Prostate gland (tissue), 2 donors: ENCODE data around the gene MED12L. TPM values are rescaled to one million over a fixed set of nuclear protein-coding genes. Genes with fewer than 3 reads are reported as not detected.

Source experiments
- DNase-seq: peaks from one replicate; pipeline ENCODE4 v3.0.0-alpha.2; 2019; ENCODE audit warnings: low spot score
- H3K27ac ChIP-seq, 2 donors: fragments of 200-600 bp; sonication (generic); 2 replicates each; pipeline ENCODE4 v1.5.1; 2017 to 2019
- H3K27me3 ChIP-seq: fragments of 200-600 bp; sonication (generic); replicated peaks from 2 replicates; pipeline ENCODE4 v1.5.1; 2019; ENCODE audit not compliant: insufficient read depth
- H3K36me3 ChIP-seq, 2 donors: fragments of 200-600 bp; sonication (generic); 1 replicate in 1 of 2; 2 replicates in 1 of 2; pipeline versions ENCODE4 v1.5.1 to v1.8.1; 2017 to 2019
- H3K4me1 ChIP-seq: fragments of 200-600 bp; sonication (generic); replicated peaks from 2 replicates; pipeline ENCODE4 v1.5.1; 2019
- H3K4me3 ChIP-seq, 2 donors: fragments of 200-600 bp; sonication (generic); 2 replicates each; pipeline ENCODE4 v1.5.1; 2017 to 2019
- H3K9me3 ChIP-seq: fragments of 200-600 bp; sonication (generic); 2 replicates; pipeline ENCODE4 v1.5.1; 2017
- POLR2A ChIP-seq: fragments of 450-650 bp; IDR thresholded peaks from one replicate; pipeline ENCODE4 v1.6.1; 2016; ENCODE audit warnings: antibody characterized with exemption, mild to moderate bottlenecking
- POLR2AphosphoS5 ChIP-seq: sonication (generic); formaldehyde crosslinking; IDR thresholded peaks from one replicate; pipeline ENCODE4 v1.6.1; 2017; ENCODE audit warnings: antibody characterized with exemption
- WGBS: methylation state at CpG from one replicate; pipeline ENCODE4 v1.1.5; 2018; 5-methylcytosine and 5-hydroxymethylcytosine counted together
- intact Hi-C: fragments of 100-400 bp; cut with DNase I; formaldehyde crosslinking; loops from one replicate; pipeline ENCODE4 v1.14.2; 2022
- total RNA-seq, 2 donors: library from RNA; depleted of rRNA; stranded (reverse); fragments of >200 nt; gene quantifications; one replicate each; pipeline ENCODE4 v1.1.0, GENCODE V29; 2016
- TF ChIP-seq, protein P1 (sequence below), 4 experiments: fragments of 200-600 bp in 2 of 4; fragments of 450-650 bp in 2 of 4; sonication (generic) in 2 of 4; IDR thresholded peaks; 1 replicate in 3 of 4; 2 replicates in 1 of 4; pipeline ENCODE4 v1.5.1; 2016 to 2019; ENCODE audit warnings: antibody characterized with exemption in 4 of 4, mild to moderate bottlenecking in 2 of 4, moderate library complexity in 2 of 4

Gene MED12L
- total RNA-seq, 2 donors from 2014 or later: 3.6 to 4.3 TPM

DNA sequence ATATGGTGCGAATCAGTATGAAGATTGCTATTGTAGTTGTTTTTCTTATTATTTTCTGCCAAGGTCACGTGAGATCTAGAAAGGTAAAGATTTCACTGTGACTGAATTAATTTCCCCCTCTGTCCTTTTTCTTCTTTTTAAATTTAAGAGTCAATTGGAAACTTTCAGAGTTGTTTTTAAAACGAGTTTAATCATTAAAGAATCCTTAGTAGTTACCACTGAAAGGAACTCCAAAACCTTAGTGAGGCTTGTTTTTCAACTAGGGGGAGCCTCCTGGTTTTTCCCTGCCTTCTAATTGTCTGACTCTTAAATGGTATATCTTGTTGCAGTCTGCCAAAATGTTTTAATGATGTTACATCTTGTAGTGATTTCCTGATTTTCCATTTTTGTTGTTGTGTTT lies 281.5 kb downstream of the MED12L start:
- intact Hi-C loops: no loop called here
- Histone ChIP-seq H3K27me3 (no peaks in the 10 kb centered on the region), H3K4me3 (no peak overlapping the region), H3K9me3 (no peaks in the 10 kb centered on the region), H3K36me3 (no peaks in the 10 kb centered on the region), H3K27ac (no peak overlapping the region), H3K4me1 (no peaks in the 10 kb centered on the region)
- DNase-seq: no peak
- TF ChIP-seq, protein P1, sequence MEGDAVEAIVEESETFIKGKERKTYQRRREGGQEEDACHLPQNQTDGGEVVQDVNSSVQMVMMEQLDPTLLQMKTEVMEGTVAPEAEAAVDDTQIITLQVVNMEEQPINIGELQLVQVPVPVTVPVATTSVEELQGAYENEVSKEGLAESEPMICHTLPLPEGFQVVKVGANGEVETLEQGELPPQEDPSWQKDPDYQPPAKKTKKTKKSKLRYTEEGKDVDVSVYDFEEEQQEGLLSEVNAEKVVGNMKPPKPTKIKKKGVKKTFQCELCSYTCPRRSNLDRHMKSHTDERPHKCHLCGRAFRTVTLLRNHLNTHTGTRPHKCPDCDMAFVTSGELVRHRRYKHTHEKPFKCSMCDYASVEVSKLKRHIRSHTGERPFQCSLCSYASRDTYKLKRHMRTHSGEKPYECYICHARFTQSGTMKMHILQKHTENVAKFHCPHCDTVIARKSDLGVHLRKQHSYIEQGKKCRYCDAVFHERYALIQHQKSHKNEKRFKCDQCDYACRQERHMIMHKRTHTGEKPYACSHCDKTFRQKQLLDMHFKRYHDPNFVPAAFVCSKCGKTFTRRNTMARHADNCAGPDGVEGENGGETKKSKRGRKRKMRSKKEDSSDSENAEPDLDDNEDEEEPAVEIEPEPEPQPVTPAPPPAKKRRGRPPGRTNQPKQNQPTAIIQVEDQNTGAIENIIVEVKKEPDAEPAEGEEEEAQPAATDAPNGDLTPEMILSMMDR (IDR thresholded peaks at IDR 0.05): no peak
- TF ChIP-seq POLR2AphosphoS5: no peak
- no peak for TF ChIP-seq POLR2A
- WGBS: 77% methylated on average over 3 of the region's 3 CpGs

DNA sequence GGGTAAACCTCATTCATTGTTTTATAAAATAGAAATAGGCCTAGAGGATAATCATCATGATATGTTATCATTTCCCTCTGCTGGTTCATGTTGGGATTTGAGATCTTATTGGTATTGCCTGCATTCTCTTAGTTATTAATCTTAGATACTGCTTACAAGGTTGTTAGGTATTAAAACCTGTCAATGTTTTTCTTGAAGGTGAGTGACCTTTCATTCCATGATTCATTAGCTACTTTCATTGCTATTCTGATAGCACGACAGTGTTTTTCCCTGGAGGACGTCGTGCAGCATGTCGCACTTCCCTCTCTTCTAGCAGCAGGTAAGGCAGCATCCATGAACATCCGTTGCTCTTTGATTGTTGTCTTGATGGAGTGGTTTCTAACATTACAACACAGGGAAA lies 282.0 kb downstream of the MED12L start:
- Histone ChIP-seq H3K4me3 (no peak overlapping the region), H3K27me3 (no peaks in the 10 kb centered on the region), H3K36me3 (no peaks in the 10 kb centered on the region), H3K9me3 (no peaks in the 10 kb centered on the region), H3K27ac (no peak overlapping the region), H3K4me1 (no peaks in the 10 kb centered on the region)
- TF ChIP-seq, protein P1 (IDR thresholded peaks at IDR 0.05): no peak
- no peak for TF ChIP-seq POLR2AphosphoS5
- no peak for TF ChIP-seq POLR2A
- intact Hi-C loops: no loop called here
- no peak for DNase-seq
- 82% methylated on average over 5 of the region's 5 CpGs for WGBS

DNA sequence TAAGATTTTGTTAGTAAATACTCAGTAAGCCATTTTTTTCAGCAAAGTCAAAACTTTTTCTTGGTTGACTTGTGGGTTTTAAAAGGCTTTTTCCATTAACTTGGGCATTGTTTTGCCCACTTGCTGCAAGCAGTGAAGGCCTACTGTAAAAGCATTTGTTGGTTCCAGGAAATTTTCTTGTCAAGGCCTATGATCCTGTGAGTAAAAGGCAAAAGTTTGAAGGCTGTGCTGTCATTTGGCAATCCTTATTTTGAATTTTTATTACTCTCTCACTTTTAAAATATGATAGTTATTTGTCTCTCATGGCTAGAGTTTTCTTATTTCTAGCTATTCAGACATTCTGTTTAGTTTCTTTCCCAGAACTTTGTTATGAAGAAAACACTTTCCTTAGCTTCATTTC lies 286.1 kb downstream of the MED12L start:
- no peak for DNase-seq
- TF ChIP-seq, protein P1 (IDR thresholded peaks at IDR 0.05): no peak
- no peak for TF ChIP-seq POLR2A
- no peak for TF ChIP-seq POLR2AphosphoS5
- no peaks in the 10 kb centered on the region for H3K4me1 ChIP-seq
- H3K4me3 ChIP-seq: no peak overlapping the region
- no peaks in the 10 kb centered on the region for H3K9me3 ChIP-seq
- H3K36me3 ChIP-seq: no peaks in the 10 kb centered on the region
- intact Hi-C loops: no loop called here
- H3K27ac ChIP-seq: no peak overlapping the region
- no peaks in the 10 kb centered on the region for H3K27me3 ChIP-seq

DNA sequence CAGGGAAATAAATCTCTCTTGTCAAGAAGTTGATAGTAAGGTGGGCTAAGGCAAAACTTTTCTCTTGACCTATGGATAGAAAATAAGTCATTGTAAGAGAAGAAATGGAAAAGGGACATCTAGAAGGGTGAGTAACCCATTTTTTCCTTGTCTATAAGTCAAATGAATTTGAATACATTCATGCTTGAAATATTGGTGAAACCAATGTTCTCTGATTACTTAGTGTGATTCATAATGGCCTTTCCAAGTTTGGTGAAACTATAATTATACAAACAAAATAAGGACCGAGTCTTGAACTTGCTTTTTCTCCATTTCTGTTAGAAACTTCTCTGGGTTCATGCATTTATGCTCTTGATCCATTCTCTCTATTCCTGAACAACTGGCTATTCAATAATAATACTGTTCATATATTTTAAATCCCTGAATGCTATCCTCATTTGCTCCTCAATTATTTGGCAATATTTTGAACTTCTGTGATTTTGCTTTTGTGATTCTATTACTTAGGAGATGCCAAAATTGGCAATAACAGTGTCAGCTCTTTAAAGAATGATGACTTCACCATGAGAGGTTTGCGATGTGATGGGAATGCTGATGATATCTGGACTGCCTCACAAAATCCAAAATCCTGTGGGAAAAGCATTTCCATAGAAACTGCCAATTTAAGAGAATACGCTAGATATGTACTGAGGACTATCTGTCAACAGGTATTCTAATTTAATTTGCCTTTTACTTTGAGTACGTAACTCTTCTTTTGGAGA lies 286.8 kb downstream of the MED12L start:
- Histone ChIP-seq H3K27ac (no peak overlapping the region), H3K9me3 (no peaks in the 10 kb centered on the region), H3K4me1 (no peaks in the 10 kb centered on the region), H3K4me3 (no peak overlapping the region), H3K27me3 (no peaks in the 10 kb centered on the region), H3K36me3 (no peaks in the 10 kb centered on the region)
- intact Hi-C loops: no loop called here
- DNase-seq: no peak
- TF ChIP-seq, protein P1 (IDR thresholded peaks at IDR 0.05): no peak
- no peak for TF ChIP-seq POLR2AphosphoS5
- no peak for TF ChIP-seq POLR2A
- WGBS: 92% methylated on average over 4 of the region's 4 CpGs

DNA sequence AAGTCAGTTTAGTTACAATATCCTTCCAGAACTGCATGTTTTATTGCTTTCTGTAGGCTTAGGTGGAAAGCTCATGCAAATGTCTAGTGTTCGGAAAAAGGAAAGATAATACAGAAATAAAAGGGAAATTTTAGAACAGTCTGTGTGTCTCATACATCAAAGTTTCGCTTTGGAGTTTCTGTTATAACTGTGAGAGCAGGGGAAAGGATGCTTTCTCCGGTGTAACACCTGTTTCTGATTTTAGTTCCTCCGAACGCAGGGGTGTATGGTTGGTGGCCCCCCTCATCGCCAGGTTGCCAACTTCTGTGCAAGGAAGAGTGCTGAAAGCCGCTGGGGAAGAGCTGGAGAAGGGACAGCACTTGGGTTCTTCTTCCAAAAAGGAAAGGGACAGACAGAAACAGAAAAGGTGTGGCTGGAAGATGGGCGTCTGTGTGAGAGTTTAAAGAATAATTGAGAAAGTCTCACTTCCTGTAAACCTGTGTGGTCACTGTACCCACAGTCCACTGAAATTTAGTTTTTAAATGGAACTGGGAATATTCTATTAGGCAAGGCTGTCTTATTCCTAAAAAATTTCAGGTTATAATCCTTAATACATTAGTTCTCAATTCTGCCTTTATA lies 292.4 kb downstream of the MED12L start:
- Histone ChIP-seq H3K9me3 (no peaks in the 10 kb centered on the region), H3K4me3 (no peak overlapping the region), H3K36me3 (no peaks in the 10 kb centered on the region), H3K27ac (no peak overlapping the region), H3K4me1 (no peaks in the 10 kb centered on the region), H3K27me3 (no peaks in the 10 kb centered on the region)
- intact Hi-C loops: no loop called here
- DNase-seq: no peak
- TF ChIP-seq POLR2AphosphoS5 (no peak), POLR2A (no peak)
- 77% methylated on average over 8 of the region's 8 CpGs for WGBS
